HG03103 (cell line): ENCODE measurements around the gene ALK.

Source experiments
- ATAC-seq: cut with Tn5 transposase; IDR thresholded peaks from one replicate; pipeline ENCODE4 v1.9.1; 2021; ENCODE audit warnings: low read depth; ENCODE audit not compliant: unreplicated experiment

Gene ALK

DNA sequence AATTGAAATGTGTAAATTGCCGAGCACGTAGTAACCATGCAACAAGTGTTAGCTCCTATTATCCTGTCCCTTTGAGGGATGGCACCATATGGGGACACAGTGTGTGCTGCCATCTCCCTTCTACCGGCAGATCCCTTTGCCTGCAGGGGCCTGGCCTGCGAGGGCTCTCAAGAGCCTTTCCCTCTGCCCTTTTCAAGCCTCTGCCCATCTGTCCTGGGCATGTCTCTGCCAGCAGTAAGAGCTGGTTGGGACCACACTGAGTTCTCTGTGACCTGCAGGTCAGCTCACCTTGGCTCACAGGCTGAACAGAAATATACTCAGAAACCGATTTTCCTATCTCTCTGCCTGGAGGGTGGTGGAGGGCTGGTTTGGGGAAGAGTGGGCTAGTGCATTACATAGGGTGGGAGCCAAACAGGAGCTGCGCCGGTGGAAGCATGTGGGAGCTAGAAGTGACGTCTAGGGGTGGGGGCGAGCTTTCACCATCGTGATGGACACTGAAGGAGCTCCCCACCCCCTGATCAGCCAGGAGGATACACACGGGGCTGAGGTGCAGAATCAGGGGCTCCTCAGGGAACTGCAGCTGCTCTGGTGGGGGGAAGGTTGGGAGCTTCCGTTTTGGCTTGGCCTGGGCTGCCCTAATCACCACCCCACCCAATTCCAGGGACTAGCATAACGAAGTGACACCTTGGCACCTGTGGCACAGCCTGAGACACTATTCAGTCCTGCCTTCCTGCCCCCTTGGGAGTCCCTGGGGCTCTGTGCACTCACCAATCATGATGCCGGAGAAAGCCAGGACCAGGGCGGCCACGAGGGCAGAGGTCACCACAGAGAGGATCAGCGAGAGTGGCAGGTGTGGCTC is 696.5 kb downstream of the ALK start:
- no peak for ATAC-seq

DNA sequence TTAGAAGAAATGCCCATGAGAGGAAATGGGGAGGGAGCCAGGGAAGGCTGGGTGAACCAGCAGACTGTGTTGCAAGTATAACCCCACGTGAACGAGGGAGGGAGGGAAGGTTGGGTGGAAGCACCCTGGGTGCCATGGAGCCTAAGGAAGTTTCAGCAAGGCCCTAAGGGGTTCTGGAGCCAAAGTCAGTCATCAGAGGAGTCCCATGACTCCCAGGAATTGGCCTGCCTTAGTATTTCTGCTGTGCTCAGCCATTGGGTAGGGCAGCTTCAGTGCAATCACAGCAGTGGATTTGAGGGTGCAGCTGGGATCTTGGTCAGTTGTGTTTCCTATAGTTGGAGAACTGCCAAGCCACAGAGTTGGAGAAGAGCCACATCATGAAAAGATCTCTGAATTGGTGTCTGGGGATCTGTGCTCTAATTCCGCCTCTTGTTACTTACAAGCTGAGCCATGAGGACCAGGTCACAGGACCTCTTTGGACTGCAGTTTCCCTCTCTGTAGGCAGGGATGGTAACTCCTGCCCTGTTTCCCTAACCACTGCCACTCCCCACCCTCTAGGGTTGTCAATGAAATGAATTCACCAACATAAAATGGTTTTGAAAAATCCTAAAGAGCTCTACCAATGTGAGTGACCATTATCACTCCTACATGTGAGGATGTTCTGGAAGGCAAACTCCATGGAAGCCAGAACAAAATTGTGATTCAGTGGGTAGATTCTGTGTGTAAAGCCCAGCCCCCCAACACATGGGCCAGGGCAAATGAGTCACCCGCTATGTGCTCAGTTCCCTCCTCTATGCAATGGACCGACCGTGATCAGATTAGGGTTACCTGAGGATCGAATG is 697.3 kb downstream of the ALK start:
- no peak for ATAC-seq

DNA sequence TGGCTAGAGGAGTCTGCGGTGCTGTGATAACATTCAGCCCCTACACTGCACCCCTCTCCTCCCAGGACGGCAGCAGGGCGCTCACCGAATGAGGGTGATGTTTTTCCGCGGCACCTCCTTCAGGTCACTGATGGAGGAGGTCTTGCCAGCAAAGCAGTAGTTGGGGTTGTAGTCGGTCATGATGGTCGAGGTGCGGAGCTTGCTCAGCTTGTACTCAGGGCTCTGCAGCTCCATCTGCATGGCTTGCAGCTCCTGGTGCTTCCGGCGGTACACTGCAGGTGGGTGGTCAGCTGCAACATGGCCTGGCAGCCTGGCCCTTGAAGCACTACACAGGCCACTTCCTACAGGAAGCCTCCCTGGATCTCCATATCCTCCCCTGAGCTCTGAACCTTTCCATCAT is 698.1 kb downstream of the ALK start:
- ATAC-seq, result no peak

DNA sequence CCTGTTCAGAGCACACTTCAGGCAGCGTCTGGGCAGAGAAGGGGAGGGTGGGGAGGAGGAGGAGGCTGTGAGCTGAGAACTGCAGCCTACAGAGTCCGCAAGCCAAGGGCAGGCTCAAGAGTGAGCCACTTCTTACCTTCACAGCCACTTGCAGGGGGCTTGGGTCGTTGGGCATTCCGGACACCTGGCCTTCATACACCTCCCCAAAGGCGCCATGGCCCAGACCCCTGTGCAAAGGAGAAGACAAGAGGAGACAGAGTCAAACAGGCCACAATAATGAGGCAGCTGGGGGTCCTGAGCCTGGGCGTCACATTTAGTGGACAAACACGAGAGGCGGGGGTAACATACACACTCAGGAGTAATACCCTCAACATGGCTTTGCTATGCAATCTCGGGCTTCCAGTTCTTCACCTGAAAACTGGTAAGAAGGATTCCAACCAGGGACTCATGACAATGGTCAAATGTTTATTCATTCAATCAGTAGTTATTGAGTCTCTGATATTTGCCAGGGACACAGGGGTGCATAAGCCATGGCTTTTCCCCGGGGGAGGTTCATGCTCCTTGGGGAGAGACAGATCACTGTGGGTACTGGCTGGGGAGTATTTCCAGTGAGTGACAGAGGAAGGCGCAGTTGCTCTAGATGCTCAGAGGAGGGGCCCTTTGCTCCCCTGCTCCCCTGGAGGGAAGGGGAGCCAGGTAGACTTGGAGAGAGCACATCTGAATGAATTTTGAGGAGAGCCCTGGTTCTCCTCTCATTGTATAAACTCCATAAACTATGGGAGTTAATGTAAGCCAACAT is 698.8 kb downstream of the ALK start:
- no peak for ATAC-seq

DNA sequence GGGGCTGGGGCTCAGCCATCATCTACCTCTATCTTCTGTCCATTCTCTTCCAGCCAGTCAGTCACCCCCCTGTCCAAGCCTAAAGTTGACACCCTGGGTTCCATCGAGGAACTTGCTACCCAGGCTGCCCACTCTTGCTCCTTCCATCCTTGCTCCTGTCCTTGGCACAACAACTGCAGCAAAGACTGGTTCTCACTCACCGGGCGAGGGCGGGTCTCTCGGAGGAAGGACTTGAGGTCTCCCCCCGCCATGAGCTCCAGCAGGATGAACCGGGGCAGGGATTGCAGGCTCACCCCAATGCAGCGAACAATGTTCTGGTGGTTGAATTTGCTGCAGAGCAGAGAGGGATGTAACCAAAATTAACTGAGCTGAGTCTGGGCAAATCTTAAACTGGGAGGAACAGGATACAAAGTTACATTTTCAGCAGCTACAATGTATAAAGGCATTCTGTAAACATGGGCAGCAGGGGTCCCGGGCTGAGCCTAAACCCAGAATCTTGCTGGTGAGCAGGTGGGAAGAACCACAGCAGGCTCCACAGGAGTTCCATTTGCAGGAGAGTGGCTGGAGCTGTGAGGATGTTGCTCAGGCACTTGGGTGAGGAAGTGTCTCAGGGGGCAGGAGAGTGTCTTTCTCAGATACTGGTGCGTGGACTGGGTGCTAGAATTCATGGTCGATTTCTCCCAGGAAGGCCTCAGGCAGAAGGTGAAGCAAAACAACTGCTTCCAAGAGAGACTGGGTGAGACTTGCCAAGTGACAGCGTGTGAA is 700.7 kb downstream of the ALK start:
- ATAC-seq, result no peak

DNA sequence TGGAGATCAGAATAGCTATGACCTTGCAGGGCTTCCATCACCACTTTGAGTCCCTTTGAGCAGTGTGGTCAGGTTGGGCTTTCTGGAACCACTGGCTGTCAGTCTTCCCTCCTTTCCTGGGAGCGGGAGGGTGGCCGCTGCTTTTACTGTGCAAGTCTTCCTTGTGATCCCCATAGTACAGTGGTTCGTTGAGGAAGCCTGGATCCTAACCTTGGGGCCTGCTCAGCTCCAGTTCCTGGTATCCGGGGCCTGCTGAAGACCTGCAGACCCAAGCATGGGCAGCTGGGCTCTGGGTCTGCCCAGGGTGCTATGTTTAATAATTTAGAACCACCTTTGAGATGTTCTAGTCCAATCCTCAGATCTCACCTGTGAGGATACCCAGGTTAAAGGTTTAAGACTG is 702.0 kb downstream of the ALK start:
- ATAC-seq, result no peak

DNA sequence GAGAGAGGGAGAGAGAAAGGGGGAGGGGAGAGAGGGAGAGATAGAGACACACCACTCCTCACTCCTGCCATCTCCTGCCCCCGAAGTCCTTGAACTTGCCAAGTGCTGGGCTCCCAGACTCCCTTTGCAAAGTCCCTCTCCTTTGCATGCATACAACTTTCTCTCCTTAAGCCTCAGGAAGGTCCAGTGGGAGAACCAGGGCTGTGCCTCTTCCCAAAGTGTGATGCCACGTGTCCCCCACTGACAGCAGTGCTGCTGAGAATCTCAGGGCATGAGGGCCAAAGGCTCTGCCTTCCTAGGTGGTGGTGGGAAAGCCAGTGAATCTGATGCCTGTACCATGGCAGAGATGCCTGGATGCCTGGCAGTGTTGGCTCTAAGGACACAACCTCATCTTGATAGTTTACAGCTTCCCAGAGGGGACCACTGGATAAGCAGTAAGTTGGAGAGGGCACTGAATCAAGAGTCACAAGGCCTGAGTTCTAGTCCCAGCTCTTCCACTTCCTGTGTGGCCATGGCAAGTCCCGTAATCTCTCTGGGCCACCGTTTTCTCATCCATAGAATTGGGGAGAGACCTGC is 702.7 kb downstream of the ALK start:
- ATAC-seq, result no peak

DNA sequence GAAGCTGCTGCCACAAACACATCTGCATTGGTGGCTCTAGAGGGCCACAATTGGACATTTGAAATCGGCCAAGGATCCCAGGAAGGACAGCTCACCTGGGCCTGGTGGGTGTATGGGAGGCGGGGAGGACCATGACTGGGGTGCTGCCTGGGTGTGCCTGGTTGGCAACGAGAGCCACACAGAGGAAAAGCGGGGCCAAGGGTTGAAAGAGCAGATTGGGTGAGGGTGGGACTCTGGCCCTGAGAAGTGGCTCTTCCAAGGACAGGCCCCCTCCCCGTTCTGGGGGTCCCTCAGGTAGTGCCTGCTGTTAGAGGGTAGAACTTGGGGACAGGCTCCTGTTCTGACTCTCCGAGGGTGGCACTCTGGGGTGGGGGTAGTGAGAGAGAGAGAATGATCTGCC is 703.3 kb downstream of the ALK start:
- no peak for ATAC-seq

DNA sequence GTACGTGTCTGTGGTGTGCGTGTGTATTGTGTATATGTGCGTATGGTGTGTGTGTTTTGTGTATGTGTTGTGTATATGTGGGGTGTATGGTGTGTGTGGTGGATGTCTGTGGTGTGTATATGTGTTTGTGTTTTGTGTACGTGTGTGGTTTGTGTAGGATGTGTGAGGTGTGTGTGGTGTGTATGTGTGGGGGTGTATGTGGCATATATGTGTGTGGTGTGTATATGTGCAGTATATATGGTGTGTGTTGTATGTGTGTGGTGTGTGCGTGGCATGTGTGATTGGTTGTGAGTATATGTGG is 704.8 kb downstream of the ALK start:
- no peak for ATAC-seq

DNA sequence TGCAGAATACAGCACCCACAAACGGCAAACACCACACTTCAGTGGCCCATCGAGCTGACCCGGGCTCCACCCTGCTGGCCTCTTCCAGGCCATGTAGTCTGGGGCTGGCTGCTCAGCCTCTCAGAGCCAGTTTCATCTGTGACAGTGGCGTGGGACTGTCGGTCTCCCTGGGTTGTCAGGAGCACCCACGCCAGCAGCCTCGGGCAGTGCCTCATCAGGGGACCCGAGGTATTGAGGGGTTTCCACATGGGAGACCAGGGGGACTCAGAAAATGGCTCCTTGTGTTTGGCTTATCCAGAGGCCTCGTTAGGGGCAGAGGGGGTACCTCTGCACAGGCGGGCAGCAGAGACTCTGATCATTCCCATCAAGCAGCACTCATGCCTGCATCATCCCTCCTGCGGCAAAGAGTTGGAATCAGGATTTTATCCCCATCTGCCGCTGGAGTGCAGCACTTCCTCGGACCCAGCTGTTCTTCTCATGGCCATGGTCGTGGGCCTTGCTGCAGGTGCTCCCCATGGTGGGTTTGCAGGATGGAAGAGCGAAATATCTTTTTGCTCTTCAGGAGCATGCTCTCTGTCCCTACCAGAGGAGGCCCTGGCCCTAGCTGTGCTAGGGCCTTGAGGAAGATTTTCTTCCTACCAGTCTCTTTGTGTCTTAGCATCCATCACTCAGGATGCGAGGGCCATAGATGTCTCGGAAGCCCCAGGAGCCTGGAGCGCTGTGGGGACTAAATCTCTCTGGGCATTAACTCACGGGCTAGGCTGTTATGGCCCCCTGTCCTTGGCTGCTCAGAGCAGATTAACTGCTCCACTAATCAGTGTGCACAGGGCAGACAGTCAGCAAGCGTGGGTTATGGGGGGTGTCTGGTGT is 705.4 kb downstream of the ALK start:
- no peak for ATAC-seq

DNA sequence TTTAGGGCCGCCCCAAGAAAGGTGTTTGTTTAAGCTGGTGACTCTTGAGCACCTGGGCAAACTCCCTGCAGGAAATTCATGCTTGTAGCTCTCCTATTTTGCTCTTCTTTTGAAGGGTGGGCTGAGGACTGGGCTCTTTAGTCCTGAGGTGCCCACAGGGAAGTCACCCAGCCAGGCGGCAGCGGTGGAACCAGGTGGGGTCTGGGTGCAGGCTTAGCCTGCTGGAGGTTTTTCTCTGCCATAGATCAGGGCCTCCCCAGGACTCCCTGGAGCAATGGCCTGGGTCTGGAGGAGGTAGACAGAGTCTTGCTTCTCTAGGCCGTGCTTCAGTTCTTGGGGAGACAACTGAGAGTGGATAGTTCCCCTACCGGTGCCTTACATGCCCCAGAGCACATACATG is 706.3 kb downstream of the ALK start:
- ATAC-seq, result no peak

DNA sequence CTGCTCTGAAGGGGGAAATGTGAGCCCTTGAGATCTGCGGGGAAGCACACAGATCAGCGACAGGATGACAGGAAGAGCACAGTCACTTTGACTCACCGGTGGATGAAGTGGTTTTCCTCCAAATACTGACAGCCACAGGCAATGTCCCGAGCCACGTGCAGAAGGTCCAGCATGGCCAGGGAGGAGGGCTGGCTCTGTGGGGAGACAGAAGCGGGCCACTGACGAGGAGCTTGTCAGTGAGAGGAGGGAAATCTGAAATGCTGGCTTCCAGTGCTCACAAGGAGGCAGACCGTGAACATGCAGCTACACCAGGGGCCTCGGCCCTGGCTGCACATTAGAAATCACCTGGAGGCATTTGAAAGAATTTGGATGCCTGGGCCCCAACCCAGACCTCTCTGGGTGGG is 707.5 kb downstream of the ALK start:
- ATAC-seq, result no peak

DNA sequence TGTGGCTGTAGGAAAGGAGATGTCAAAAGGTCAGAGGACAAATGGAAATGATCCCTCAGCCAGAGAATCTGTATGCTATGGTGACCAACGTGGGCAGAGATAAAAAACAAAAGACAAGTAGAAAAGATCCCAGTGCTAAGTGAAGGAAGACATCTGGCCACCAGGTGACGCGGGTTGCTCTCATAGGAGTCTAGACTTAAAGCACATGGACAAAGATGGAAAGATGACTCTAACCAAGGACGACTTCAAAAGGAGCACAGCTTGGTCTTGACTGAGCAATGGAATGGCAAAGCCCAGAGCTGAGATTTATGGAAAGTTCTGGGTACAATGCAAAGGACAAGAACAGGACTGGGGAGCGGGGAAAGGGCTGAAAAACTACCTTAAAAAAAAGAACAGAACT is 709.4 kb downstream of the ALK start:
- ATAC-seq, result no peak

DNA sequence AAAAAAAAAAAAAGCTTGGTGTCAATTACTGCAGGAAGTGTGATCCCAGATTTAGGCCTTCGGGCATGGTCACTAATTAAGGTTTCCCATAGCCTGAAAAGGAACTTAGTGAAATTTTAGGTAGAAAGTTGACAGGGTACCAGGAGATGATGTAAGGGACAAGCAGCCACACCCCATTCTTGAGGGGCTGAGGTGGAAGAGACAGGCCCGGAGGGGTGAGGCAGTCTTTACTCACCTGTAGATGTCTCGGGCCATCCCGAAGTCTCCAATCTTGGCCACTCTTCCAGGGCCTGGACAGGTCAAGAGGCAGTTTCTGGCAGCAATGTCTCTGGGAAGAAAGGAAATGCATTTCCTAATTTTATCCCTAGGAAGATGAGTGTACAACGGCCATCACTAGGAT is 711.8 kb downstream of the ALK start:
- ATAC-seq, result no peak

DNA sequence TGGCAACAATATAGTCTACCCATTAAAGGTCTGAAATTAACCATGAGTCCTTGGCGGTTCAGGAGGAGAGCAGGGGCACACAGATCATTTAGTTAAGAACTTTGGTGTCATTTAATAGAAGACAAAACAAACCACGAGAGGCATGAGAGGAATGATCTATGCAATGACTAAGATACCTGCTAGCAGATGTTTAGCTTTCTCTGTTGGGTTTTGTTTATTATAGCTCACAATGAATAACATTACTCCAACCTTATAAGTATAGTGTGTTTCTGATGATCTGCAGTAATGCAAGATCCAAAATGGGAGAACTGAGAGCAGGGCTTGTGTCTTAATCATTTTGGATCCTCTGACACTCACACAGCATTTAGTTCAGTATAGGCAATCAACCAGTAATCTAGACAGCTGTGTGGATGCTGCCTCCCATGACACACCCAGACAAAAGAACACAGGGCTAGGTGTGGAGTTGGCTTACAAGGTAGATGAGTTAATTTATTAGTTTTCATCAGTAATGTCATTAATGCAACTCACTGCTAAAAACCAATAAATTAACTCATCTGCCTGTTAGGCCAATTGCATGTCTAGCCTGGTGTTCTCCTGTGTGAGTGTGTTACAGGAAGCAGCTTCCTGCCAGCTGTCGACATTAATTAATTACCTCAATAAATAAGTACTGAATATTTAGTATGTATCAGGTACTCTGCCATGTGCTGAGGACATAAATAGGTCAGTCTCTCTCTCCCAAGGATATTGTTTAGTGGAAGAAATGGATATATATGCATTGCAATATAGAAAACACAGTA is 713.8 kb downstream of the ALK start:
- no peak for ATAC-seq

DNA sequence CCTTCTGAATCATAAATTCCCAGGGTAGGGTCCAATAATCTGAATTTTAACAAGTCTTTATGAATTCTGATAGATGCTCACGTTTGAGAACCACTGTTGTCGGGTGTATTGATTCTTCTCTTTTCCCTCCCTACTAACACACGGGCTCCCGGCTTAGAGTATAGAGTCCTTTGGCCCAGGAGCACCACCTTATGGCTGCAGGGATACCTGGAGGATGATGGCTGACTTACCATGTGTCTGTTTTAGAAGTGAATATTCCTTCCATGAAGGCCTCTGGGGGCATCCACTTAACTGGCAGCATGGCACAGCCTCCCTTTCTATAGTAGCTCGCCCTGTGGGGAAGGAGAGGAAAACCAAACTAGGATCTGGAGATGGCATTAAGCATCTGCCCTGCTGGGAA is 714.4 kb downstream of the ALK start:
- no peak for ATAC-seq

DNA sequence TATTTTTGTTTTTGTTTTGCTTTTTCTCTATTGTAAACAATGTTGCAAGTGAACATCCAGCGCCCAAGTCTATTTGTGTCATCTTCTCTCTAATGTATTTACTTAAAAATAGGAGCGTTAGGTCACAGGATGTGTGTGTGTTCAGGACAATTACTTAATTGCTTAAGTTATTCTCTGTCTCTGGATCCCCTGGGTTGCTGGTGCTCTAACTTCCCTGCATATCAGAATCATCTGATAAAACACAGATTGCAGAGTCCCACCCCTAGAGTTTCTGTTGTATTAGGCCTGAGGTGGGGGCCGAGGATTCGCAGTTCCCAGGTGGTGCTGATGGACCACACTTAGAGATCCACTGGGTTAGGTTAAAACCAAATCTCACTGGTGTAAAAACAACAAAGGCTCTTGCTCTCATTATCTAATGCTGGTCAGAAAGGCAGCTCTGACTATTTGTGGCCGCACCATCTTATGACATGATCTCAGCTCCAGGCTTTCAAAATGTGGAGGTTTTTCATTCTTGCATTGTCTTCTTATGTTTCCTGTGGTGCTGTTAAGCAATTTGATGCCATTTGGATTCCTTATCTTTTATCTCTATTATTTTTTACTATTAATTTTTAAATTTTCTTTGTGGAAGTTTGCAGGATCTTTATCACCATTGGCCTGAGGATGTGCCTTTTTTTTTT is 718.4 kb downstream of the ALK start:
- ATAC-seq, result no peak

DNA sequence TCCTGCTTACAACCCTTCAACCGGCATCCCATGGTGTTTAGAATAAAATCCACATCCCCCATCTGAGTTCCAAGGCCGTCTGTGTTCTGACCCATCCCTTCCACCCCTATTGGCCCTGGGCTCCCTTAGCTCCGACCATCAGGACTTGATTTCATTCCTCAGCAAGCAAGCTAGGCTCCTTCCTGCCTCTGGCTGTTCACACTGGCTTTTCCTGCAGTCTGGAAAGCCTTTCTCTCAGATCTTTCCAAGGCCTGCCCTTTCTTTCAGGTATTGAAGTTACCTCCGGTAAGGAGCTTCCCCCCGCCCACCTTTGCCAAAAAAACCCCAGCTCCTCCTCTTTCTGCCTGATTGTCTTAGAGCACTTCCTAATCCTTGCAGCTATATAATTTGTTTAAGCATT is 719.4 kb downstream of the ALK start:
- ATAC-seq, result no peak
